Measurements from ENCODE around the gene KCNJ15.

- TF ChIP-seq POLR2A (IDR thresholded peaks at IDR 0.05) (no peak), POLR2AphosphoS5 (IDR thresholded peaks at IDR 0.05) (no peak)
- TF ChIP-seq, protein P1, sequence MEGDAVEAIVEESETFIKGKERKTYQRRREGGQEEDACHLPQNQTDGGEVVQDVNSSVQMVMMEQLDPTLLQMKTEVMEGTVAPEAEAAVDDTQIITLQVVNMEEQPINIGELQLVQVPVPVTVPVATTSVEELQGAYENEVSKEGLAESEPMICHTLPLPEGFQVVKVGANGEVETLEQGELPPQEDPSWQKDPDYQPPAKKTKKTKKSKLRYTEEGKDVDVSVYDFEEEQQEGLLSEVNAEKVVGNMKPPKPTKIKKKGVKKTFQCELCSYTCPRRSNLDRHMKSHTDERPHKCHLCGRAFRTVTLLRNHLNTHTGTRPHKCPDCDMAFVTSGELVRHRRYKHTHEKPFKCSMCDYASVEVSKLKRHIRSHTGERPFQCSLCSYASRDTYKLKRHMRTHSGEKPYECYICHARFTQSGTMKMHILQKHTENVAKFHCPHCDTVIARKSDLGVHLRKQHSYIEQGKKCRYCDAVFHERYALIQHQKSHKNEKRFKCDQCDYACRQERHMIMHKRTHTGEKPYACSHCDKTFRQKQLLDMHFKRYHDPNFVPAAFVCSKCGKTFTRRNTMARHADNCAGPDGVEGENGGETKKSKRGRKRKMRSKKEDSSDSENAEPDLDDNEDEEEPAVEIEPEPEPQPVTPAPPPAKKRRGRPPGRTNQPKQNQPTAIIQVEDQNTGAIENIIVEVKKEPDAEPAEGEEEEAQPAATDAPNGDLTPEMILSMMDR (IDR thresholded peaks at IDR 0.05), result no peak
These were observed 71.2 kb downstream of the KCNJ15 start for GRCh38 chr21:38327984-38328383.
